K562 (cell line): Measurements from ENCODE around the gene KRT33B. TPM values are rescaled to one million over a fixed set of nuclear protein-coding genes. Genes with fewer than 3 reads are reported as not detected.

ENCODE experiments used
- AFF4 ChIP-seq: sonication (generic); formaldehyde crosslinking; IDR thresholded peaks from 2 replicates; pipeline ENCODE4 v1.8.0; 2023; ENCODE audit warnings: mild to moderate bottlenecking, missing genetic modification reagents
- BRD9 ChIP-seq: fragments of 450-650 bp; IDR thresholded peaks from 2 replicates; pipeline ENCODE4 v1.6.1; 2018; ENCODE audit warnings: low read depth; ENCODE audit not compliant: partially characterized antibody
- DMBX1 ChIP-seq: fragments of 250-450 bp; sonication (Bioruptor Pico); IDR thresholded peaks from 2 replicates; pipeline ENCODE4 v1.8.0; 2022; ENCODE audit warnings: inconsistent platforms, mild to moderate bottlenecking, moderate library complexity, borderline replicate concordance
- HMG20B ChIP-seq: fragments of 250-450 bp; sonication (Bioruptor Pico); IDR thresholded peaks from 2 replicates; pipeline ENCODE4 v1.5.0; 2021; ENCODE audit warnings: mild to moderate bottlenecking
- NFIX ChIP-seq: fragments of 250-450 bp; sonication (Bioruptor Pico); IDR thresholded peaks from 2 replicates; pipeline ENCODE4 v1.4.0; 2020; ENCODE audit warnings: low read depth, mild to moderate bottlenecking, moderate library complexity
- XRCC5 ChIP-seq: fragments of 200-400 bp; formaldehyde crosslinking; IDR thresholded peaks from 2 replicates; pipeline ENCODE4 v1.6.1; 2017; ENCODE audit warnings: low read depth, mild to moderate bottlenecking, low read length
- ZNF699 ChIP-seq: fragments of 250-450 bp; sonication (Bioruptor Pico); IDR thresholded peaks from 2 replicates; pipeline ENCODE4 v1.8.0; 2021; ENCODE audit warnings: mild to moderate bottlenecking, moderate library complexity; ENCODE audit not compliant: insufficient replicate concordance
- polyA plus RNA-seq, 8 experiments: library from polyadenylated mRNA; depleted of rRNA in 4 of 8; stranded (reverse) in 5 of 8; unstranded in 3 of 8; fragments of >200 nt; fragmentation: Nextera tagmentation in 2 of 8; fragmentation: Illumina TruSeq in 1 of 8; extraction: Ambion mirVana in 2 of 8; extraction: Trizol in 1 of 8; gene quantifications; 2 replicates each; pipeline versions ENCODE4 v1.2.1 to v1.2.3, GENCODE V29; 2011 to 2014; ENCODE audit warnings: inconsistent platforms in 1 of 8, missing spikeins in 1 of 8
- total RNA-seq, 7 experiments: library from RNA; depleted of rRNA in 6 of 7; stranded (reverse); fragments of >200 nt in 6 of 7; fragmentation: Illumina TruSeq in 2 of 7; extraction: Trizol in 2 of 7; gene quantifications; 2 replicates each; pipeline versions ENCODE4 v1.2.1 to v1.2.3, GENCODE V29; 2011 to 2021; ENCODE audit warnings: low replicate concordance in 1 of 7
- TF ChIP-seq, protein P1 (sequence below): fragments of 200-800 bp; sonication (Bioruptor generic); IDR thresholded peaks from 2 replicates; pipeline ENCODE4 v1.6.1; 2017; ENCODE audit warnings: missing genetic modification characterization, missing compliant biosample characterization

KRT33B gene
- total and polyA plus RNA-seq, 9 of the 15 experiments (the other 6 are each of a cell fraction or from before 2014, with no cell fraction given) = not detected

DNA sequence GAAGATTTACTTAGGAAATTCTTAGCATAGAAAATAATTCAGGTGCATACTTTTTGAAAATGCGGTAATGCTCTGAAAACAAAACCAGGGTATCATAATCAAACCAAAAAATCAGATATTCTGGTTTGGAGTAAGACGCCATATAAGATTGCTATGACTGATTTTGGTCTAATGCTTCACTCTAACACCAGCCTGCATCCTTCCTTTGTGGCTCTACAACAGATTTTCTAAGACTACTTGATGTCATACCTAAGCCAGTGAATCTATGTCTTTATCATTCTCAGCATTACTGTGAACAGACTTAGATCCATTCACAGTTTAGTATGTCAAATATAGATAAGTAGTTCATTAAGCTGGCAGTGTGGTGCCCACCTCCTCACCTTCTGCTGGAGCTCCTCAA, 590 bp downstream of the KRT33B start (continued):
- TF ChIP-seq, protein P1, sequence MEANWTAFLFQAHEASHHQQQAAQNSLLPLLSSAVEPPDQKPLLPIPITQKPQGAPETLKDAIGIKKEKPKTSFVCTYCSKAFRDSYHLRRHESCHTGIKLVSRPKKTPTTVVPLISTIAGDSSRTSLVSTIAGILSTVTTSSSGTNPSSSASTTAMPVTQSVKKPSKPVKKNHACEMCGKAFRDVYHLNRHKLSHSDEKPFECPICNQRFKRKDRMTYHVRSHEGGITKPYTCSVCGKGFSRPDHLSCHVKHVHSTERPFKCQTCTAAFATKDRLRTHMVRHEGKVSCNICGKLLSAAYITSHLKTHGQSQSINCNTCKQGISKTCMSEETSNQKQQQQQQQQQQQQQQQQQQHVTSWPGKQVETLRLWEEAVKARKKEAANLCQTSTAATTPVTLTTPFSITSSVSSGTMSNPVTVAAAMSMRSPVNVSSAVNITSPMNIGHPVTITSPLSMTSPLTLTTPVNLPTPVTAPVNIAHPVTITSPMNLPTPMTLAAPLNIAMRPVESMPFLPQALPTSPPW (CRISPR knock-in tag) = no peak
- no peak for TF ChIP-seq BRD9
- no peak for TF ChIP-seq DMBX1 (CRISPR knock-in tag)
- TF ChIP-seq HMG20B = no peak
- no peak for TF ChIP-seq NFIX (CRISPR knock-in tag)
- TF ChIP-seq ZNF699 (CRISPR knock-in tag) = no peak
- TF ChIP-seq AFF4 (CRISPR knock-in tag) = no peak
- no peak for TF ChIP-seq XRCC5
